Left kidney (tissue), 2 donors: ENCODE data around the gene TNS3. TPM values are rescaled to one million over a fixed set of nuclear protein-coding genes. Genes with fewer than 3 reads are reported as not detected.

Source experiments
- DNase-seq: peaks from one replicate; pipeline ENCODE4 v3.0.0-alpha.2; 2013
- polyA plus RNA-seq: library from polyadenylated mRNA; unstranded; fragments of 120-200 nt; gene quantifications from one replicate; pipeline ENCODE4 v1.2.1, GENCODE V29; 2013; ENCODE audit not compliant: insufficient read length

The TNS3 gene
- polyA plus RNA-seq, 1 donor: 87.4 TPM

DNA sequence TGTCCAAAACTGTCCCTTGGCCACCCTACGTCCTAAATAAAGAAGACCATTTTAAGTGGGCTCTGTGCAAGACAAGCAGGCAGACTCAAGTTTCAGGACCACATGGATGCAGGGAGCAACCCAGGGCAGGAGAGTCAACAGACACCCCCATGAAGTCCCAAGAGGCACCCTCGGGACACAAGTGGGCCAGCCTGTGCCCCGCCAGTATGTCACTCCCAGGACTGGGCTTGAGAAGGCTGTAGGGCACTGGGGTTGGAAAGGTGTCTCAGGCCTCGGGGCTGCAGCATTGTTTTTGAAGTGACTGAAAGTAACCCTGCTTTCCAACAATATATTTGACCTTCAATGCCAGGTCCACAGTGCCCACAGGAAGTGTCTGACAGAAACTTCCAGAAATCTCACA is 157.4 kb downstream of the TNS3 start:
- no peak for DNase-seq

DNA sequence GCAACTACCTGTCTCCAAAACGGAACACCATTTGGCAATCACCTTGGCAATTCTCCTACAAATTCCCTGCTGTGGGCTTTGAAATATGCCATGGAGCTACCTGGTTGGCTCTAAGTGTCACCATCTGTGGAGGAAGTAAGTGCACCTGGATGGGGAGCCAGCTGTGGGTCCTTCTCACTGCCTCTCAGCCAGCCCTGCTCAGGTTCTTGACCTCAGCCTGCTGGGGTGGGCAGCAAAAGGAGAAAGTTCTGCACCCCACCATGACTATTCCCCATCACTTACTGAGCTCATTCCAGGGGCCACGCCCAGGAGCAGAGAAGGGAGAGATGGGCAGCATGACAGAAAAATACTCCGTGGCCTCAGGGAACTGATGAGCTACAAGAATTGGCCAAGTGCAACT is 158.7 kb downstream of the TNS3 start:
- DNase-seq: no peak

DNA sequence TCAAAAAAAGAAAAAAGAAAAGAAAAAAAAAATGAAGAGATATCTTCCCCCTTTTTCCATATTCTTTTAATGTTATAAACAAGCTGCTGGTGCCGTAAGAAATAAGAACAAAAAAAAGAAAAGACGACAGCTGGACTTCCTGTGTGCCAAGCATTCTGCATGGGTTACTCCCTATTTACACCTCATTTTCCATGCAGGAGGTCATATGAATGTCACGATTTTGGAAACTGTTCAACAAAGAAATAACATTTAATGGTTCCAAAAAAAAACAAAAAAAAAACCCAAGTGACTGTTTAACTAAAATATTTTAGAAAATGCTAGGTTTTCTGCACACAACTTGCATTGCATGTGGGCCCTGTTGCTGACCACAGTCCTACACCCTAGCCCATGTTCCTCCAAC is 159.3 kb downstream of the TNS3 start:
- DNase-seq: no peak

DNA sequence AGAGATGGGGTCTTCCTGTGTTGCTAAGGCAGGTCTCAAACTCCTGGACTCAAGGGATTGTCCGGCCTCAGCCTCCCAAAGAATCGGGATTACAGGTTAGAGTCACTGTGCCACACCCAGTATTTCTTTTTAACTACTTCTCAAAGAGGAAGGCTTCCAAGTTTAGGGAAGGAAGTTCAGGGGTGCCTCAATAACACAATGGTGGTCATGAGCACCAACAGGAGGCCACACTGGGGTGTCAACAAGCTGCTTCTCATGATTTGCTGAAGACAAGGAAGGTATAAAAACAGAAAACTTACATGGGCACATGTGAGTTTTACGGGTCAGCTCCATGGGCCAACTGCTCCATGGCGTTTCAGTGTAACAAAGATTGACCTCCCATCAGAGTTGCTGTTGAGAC is 160.5 kb downstream of the TNS3 start:
- DNase-seq: no peak

DNA sequence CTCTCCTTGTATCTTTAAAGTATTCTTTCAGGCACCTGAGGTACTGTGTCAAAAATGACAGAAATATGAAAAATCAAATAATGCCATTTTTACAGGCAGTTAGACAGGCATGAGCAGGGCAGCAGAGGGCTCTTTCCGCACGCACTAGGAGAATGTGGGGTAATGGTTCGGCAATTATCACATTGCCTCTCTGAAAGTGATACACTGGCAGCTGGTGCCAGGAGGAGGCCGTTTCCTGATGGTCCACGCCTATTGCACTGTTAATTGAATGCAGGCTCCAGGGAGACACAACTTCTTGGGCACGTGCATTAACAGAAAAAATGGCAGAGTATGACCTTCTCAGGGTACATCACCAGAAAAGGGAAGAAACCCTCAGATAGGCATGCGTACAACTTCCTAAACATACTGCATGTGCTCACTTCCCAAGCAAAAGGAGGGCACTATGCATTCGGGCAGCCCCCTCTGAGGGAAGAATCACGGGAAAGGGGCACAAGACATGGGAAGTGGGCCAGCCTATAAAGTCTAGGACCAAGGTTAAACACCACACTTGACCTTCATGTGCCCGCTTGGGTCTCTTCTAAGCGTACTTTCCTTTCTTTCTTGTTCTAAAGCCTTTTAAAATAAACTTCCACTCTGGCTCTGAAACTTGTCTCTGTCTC is 161.7 kb downstream of the TNS3 start:
- no peak for DNase-seq

DNA sequence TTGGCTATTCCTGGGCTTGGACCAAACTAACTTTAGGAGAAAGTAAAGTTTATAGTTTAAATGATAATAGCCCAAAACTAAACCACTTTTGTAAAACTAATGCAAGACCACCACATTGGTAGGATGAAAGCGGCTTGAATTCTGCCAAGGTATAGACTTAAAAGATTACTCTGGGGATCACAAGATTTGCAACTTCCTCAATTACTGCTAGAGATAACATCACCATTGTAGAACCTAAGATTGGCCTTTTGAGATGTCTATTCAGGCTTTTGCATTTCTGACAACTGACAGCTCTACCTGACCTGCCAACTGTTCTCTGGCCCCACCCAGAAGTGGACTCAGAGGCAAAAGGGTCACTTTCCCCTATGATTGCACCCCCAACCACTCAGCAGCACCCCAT is 162.4 kb downstream of the TNS3 start:
- DNase-seq: no peak

DNA sequence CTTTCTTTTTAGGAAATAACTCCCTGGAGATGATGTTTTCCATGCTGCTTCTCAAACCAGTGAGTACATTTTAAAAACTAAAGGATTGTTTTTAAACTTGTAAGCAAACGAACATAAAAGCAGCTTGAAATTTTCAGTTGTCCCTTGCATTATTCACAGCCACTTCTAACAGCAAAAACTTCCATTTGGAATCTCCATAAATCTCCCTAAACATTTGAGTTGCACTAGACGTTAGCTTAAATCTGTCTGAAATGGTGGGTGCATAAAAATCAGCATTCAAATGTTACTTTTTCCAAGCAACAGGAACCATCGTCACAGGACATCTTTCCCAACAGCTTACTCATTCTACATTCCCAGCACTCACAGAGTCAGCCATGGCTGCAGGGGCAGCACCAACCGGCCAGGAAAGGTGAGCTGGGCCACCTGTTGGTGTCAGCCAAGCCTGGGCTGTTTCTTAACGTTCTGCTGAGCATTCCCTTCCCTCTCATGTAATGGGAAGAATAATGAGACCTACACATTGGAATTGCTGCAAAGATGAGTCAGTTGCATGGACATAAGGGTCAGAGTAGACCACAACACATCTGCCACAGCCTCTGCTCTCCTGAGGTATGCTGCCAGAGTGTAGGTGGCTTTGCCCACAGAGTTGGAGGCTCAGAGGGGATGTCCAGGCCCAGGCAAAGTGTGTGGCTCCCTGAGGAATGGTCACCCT is 163.2 kb downstream of the TNS3 start:
- DNase-seq: peak; percentile 13

DNA sequence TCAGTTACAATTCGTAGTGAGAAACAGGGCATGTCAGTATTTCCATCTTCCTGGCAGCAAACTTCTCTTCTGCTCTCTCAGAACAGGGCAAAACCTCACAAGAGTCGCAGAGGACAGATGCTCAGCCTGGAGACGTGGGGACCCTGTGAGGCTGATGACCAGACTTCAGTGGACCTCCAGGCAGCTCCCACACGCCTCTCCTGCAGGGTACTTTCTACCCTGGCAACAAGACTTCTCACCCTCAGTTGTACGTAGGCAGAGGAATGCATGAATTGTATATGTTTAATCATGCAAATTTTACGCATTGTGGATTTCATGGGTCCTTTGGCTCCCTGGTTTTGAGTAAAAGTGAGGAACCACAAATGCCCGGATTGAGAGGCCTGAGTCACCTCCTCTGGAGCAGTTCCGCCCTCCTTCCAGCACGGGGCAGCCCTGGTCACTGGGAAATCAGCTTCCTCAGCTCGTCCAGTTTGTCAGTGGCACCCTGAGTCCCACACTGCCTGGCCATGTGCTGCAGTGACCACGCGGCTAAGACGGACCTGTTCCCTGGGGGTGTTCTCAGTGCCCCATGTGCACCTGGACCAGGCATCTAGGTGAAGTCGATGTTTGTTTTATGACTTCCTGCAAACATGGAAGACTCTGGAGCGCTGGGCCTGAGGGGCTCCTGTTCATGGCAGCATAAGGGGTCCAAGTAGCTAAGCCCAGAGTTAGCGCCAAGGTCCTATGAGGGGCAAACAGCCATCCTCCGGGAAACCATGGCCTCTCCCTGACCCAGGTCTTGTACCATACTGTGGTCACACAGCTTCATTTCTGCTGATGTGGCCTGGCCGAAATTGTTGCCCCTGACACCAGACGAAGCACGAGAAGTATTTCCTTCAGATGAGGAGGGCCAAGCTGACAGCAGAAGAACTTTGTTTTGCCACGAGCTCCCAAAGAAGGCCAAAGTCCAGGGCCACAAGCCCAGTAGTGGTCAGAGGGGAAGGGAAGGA is 165.1 kb downstream of the TNS3 start:
- DNase-seq: no peak

DNA sequence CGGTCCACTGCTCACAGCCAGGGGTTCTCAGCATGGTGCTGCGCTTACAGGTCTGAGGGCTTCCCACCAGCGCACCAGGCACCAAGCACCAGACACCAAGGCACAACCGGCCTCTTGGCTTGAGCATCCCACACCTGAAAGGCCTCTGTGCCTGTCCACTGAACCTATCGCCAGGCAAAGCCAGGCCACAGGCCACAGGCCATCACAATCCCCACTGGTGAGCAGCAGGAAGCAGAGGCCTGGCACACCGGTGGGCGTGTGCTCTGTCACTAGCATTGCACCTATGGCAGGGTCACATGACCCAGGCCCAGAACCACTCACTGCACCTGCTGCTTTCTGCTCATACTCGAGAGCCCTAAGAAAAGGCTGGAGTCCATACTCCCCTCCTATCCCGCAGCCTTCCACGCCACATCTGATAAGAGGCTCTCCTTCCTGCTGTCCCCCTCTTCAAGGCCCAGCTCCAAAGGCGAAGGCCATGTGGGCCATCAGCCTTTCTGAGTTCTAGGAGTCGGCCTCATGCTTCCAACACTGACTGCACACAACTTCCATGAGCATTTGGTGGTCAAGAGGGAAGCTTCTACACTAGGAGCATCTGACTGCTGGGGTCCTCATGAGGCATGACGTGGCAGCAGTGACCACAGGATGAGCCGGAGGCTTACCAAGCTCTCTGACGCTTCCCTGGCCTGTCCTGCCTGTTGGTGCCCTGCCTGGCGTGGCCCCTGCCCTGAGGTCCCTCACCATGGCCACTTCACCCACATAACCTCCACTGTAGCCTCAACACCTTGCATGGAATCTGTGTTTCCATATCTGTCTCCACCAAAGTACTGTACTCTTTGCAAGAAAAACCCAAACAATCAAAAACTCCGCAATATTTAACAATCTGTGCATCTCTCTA is 166.3 kb downstream of the TNS3 start:
- no peak for DNase-seq

DNA sequence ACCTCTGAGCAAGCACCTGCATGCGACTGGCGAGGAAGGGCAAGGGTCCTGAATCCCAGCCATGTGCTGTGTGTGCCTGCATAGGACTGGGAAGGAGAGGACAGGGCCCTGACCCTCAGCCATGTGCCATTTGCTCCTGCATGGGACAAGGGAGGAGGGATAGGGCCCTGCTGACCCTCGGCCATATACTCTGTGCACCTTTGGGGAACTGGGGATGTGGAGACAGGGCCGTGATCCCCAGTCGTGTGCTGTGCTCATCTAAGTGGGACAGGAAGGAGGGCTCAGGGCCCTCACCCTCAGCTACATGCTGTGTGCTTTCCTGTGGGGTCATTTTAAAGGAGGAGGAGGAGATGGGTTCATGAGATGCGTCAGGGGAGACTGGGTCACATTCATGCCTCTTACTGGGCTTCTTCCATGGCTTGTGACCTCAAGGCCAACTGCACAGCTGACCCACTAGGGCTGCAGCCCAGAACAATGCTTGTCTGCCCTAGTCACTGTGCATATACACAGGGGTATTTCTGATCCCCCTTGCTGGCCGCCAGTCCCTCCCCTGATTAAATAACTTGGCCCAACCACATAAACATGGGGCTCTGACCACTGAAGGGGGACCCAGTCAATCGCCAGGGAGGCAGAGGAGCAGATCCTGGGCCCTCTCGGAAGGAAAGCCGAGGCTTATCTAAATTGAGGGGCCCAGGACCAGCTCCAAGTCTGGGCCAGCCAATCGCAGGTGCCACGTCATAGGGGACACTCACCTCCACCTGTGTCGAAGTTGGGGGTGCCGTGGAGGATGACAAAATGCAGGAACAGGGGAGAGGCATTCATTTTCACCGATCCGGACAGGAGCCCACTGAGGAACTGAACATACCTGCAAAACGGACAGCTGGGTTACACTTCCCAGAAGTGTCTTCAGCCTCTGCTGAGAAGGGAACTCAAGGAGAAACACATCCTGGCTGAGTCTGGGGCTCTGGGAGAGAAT is 167.3 kb downstream of the TNS3 start:
- DNase-seq: no peak

DNA sequence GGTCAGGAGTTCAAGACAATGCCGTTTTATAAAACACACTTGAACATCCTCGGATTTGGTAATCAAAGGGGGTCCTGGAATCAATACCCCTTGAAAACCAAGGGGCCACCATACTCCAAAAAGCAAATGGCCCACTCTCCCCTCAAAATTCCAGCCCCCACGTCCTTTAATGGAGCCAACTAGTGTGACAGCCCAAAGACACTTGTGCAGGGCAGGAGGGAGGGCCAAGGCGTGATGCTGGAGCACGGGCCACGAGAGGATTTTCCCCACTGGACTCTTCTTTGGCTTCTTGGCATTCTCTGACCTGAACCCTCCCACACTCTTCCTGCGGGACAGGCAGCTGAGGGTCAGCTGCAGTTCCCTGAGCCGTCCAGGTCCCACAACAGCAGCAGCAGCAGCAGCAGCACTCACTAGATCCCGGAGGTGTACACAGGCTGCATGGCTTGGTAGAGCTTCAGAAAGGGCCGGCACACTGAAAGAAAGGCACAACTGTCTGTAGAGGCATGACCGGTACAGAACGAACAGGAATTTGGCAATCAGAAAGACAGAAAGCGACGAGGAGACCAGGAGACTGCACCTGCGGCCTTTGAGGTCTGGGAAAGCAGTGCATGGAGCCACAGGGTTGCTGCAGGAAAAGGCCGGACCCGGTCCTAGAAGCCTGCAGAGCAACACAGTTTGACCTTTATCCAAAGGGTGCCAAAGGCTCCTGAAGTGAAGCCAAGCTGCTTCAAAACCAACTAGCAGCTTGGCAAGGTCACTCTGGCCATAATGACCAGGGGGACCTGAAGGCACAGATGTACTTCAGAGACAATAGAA is 168.2 kb downstream of the TNS3 start:
- DNase-seq: no peak

DNA sequence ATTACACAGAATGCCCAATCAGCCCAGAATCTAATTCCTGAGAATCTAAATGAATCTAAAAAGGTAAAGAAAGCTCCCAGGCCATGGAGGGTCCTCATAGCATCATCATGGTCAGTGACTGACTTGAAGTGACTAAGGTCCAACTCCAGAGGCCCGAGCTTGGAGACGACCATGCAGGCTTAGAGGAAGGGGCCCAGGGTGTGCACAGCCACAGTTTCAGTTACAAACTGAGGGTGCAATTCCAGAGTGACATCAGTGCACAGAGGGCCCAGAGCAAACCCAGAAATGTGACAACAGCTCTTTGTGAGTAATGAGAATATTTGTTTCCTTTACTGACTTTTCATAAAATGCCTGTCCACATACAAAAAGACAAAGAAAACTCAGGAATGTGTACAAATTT is 170.0 kb downstream of the TNS3 start:
- DNase-seq: no peak

DNA sequence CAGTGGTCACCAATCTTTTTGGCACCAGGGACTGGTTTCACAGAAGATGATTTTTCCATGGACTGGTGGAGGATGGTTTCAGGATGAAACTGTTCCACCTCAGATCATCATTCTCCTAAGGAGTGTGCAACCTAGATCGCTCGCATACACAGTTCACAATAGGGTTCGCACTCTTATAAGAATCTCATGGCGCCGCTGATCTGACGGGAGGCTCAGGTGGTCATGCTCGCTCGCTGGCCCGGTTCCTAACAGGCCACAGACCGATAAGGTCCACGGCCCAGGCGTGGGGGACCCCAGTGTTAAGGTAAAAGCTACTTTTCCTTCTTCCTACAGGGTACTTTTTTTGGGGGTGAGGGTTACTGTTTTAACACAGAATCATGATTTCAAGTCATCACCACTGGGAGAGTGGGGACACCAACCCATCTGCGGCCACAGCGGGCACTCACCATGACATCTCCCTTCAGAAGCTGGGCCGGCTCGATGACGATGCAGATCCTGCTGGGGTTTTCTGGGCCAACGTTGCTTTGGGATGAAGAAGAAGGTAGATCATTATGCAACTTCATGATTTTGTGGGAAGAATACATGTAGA is 170.5 kb downstream of the TNS3 start:
- no peak for DNase-seq

DNA sequence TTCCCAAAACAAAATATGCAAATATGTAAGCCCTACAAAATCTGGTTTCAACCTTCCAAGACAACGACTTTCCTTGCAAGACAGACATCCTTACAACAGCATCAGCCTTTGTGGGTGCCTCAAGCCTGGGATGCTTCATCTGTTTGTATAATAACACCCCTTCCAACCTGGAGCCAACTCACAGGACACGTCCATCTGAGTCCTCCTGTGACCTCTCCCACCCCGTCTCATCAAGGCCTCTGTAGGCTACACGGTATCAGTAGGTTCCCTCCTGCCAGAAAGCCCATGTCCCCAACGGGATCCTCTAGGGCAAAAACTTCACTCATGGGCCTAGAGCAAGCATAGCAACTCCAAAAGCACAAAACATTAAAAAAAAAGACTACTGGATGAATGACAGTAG is 173.2 kb downstream of the TNS3 start:
- no peak for DNase-seq

DNA sequence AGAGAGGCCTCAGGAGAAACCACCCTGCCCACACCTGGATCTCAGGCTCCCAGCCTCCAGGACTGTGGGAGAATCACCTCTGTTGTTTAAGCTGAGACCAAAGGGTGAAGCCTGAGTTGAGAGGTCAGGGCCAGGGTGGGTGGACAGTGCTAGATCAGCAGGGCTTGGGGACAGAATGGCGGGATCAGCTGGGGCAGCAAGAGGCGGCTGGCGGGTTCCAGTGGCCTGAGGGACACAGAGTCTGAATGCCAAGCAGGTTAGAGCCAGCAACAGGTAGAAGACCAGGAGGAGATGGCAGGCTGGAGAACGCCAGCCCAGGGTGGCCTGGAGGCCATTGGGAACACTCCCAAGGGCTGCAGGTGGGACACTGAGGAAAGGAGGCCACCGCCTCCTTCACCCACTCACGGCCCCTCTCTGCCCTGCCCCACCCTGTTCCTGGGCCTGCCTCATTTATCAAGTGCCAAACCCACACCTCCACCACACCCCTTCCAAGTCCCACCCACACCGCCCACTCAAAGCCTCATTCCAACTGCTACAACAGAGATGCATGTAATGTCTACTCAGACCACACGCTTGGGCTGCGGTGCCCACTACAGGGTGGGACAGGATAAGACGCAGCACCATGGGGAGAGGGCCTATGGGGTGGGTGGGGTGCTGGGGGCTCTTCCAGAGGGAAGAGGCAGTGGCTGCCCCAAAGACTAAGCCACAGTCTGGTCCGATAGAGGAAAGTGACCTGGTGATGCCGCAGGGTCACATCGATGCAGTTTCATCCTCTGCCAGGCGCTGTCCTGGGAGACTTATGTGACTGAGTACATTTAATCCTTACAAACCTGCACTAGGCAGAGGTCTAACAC is 173.9 kb downstream of the TNS3 start:
- DNase-seq: no peak

DNA sequence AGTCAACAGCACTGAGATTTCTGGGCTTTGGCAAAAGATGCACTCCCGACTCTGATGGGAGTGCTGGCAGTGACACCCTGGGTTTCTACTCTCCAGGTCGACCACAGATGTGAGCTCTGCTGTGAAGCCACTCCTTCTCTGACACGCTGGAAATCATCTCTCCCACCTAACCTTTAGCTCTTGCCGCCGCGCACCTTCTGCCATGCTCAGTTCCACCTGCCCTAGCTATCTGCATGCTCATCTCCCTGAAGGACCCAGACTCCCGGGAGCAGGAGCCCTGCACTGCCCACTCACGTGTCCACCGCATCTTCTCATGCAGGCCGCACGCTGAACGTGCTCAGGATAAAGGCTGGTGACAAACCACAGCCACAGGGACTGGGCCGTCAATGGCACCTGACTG is 174.8 kb downstream of the TNS3 start:
- no peak for DNase-seq

DNA sequence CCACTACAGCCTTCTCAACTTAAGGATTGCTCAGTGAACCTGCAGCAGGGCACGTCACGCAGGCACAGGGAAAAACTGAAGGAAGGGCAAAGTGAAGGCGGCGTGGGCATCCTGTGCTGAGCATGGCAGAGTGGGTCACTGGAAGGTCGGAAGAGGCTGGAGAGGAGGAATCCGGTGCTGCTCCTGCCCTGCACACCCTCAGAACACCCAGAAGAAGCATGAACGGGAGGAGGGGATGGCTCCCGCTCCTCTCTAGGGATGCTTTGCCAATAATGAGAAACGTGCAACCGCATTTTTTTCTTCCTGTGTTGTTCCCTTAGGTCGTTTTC is 175.1 kb downstream of the TNS3 start:
- no peak for DNase-seq
